Thymus (tissue), 11 donors: ENCODE results near the gene SUMO1. TPM values are rescaled to one million over a fixed set of nuclear protein-coding genes. Genes with fewer than 3 reads are reported as not detected.

Experiments used
- DNase-seq, 9 donors: peaks; one replicate each; pipeline ENCODE4 v3.0.0-alpha.2; 2013; ENCODE audit warnings: low spot score in 9 of 9, low read depth in 6 of 9, missing footprints in 1 of 9
- H3K27ac ChIP-seq, 2 donors: one replicate each; pipeline ENCODE4 v1.5.1; 2013; ENCODE audit warnings: control low read depth in 1 of 2, low read depth in 1 of 2, low read length in 1 of 2, mild to moderate bottlenecking in 1 of 2, moderate library complexity in 1 of 2
- H3K27me3 ChIP-seq, 2 donors: one replicate each; pipeline ENCODE4 v1.5.1; 2013; ENCODE audit warnings: low read length in 1 of 2; ENCODE audit not compliant: control insufficient read depth in 2 of 2, insufficient read depth in 1 of 2
- H3K36me3 ChIP-seq, 2 donors: one replicate each; pipeline ENCODE4 v1.5.1; 2013; ENCODE audit warnings: low read length in 1 of 2, mild to moderate bottlenecking in 1 of 2, moderate library complexity in 1 of 2; ENCODE audit not compliant: control insufficient read depth in 2 of 2, insufficient read depth in 2 of 2
- H3K4me1 ChIP-seq, 2 donors: one replicate each; pipeline ENCODE4 v1.5.1; 2013; ENCODE audit warnings: low read length in 2 of 2; ENCODE audit not compliant: control insufficient read depth in 2 of 2, insufficient read depth in 2 of 2
- H3K4me3 ChIP-seq, 2 donors: one replicate each; pipeline ENCODE4 v1.5.1; 2013; ENCODE audit warnings: low read length in 2 of 2, control low read depth in 1 of 2, mild to moderate bottlenecking in 1 of 2
- H3K9me3 ChIP-seq, 2 donors: one replicate each; pipeline ENCODE4 v1.5.1; 2013; ENCODE audit warnings: low read length in 1 of 2, mild to moderate bottlenecking in 1 of 2; ENCODE audit not compliant: control insufficient read depth in 2 of 2, insufficient read depth in 1 of 2
- WGBS: extraction: QIAGEN DNeasy Blood & Tissue Kit; methylation state at CpG from one replicate; pipeline ENCODE4 v1.1.7; 2013; 5-methylcytosine and 5-hydroxymethylcytosine counted together
- polyA plus RNA-seq: library from polyadenylated mRNA; stranded (reverse); fragments of 200-250 nt; gene quantifications from one replicate; pipeline ENCODE4 v1.2.3, GENCODE V29; 2013
- total RNA-seq: library from RNA; stranded (reverse); fragments of 120-200 nt; gene quantifications from one replicate; pipeline ENCODE4 v1.2.4, GENCODE V29; 2013
- donor health status: healthy.

SUMO1 gene
- total and polyA plus RNA-seq, 2 donors, result 144 to 177 TPM

DNA sequence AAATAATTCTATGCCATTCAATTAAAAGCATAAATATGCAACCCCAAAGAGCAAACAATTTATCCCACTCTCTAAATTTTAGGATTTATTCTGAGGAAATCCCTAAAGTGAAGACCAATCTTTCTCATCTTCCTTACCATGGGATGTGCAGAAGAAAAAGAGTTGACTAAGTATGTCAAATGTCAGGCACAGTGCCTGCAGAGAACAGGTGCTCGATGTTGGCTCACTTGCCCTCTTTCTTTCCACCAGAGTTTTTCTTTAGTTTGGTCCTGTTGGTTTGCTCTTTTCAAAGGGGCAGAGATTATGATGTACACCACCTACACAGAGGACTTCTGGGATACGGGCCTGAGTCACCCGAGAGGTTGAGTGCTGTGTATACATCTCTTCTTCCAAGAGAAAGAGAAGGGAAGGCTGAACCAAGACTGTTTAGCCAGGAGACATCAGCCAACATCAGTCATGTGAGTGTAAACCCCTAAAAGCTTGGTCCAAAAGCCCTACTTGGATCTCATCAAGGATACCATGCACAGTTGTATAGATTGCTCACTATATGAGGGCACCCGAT lies 51.7 kb downstream of the SUMO1 start:
- Histone ChIP-seq H3K27ac (no peak overlapping the region), H3K4me1 (no peaks in the 10 kb centered on the region), H3K36me3 (no peaks in the 10 kb centered on the region), H3K27me3 (no peaks in the 10 kb centered on the region), H3K9me3 (no peaks in the 10 kb centered on the region), H3K4me3 (no peak overlapping the region)
- WGBS, result 98% methylated on average over 4 of the region's 4 CpGs
- DNase-seq, result no peak

DNA sequence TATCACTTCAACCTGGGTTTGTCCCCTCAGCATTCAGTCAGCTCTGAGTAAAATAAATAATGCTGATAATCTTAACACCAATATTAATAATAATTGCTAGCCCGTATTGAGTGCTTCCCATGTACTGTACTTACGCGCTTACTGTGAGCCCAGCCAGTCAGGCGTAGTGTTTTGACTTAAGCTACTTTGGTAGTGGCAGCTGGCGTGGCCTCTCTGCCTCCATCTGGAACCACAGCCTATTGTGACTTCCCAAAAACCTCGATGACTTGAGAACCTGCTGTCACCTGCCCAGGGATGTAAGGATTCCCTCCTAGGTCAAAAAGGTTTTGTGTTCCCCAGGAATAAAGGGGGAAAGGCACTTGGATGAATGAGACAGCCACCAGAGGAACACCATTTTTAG lies 53.2 kb downstream of the SUMO1 start:
- no peaks in the 10 kb centered on the region for H3K9me3 ChIP-seq
- no peak overlapping the region for H3K27ac ChIP-seq
- 88% methylated on average over 6 of the region's 6 CpGs for WGBS

DNA sequence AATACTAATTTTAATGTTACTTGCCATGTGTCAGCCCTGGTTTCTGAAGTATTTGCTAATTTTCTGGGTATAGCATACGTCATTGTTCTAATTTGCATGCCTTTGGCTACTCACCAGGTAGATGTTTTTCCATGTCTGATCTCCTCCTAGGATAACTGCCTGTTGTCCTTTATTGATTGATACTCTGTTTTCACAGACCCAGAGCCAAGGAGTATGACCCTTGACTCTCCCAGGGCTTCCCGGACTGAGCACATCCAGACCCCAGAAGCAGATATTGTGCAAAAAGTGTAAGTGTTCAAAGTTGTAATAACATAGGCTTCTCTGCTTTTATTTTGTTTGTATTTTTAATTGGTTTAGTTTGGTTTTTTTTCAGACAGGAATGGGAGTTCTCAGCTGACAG lies 53.8 kb downstream of the SUMO1 start:
- Histone ChIP-seq H3K9me3 (no peaks in the 10 kb centered on the region), H3K4me3 (no peak overlapping the region), H3K27ac (no peak overlapping the region), H3K36me3 (no peaks in the 10 kb centered on the region), H3K27me3 (no peaks in the 10 kb centered on the region), H3K4me1 (no peaks in the 10 kb centered on the region)
- 98% methylated on average over 2 of the region's 2 CpGs for WGBS
- no peak for DNase-seq

More for the DNA sequence above, 53.2 kb downstream of the SUMO1 start:
- no peaks in the 10 kb centered on the region for H3K36me3 ChIP-seq
- no peaks in the 10 kb centered on the region for H3K27me3 ChIP-seq
- H3K4me1 ChIP-seq, result no peaks in the 10 kb centered on the region
- no peak overlapping the region for H3K4me3 ChIP-seq
- no peak for DNase-seq

DNA sequence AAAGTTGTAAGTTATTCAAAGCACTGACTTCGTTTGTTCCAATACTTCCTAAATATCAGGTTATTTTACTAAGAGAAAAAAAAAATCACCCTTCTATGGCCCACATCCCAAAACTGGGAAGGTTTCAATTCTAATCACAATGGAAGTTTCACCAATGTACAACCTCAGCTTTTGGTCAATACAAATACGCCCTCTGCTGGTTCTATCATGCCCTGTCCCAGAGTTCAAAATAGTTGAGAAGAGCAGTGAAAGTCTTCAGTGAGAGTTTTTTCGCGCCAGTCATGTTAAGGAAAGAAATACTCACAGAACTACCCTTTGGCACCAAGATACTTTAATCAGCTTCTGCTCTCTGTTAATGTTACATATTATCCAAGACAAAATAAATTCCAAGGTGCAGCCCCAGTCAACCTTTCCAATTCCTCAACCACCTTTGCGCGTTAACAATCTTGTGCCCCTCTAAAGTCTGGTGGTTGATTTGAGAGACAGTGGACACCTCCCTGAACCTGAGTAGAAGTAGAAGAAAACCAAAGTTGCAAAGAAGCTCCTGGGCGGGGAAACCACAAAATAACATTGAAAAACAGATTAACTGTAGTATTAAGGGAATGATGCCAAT lies 59.9 kb downstream of the SUMO1 start:
- Histone ChIP-seq H3K27ac (no peak overlapping the region), H3K4me3 (no peak overlapping the region), H3K9me3 (no peaks in the 10 kb centered on the region), H3K36me3 (no peaks in the 10 kb centered on the region), H3K27me3 (no peaks in the 10 kb centered on the region), H3K4me1 (no peaks in the 10 kb centered on the region)
- peak; percentile 8 to 75 (median 37) for DNase-seq
- 56% methylated on average over 7 of the region's 7 CpGs for WGBS

DNA sequence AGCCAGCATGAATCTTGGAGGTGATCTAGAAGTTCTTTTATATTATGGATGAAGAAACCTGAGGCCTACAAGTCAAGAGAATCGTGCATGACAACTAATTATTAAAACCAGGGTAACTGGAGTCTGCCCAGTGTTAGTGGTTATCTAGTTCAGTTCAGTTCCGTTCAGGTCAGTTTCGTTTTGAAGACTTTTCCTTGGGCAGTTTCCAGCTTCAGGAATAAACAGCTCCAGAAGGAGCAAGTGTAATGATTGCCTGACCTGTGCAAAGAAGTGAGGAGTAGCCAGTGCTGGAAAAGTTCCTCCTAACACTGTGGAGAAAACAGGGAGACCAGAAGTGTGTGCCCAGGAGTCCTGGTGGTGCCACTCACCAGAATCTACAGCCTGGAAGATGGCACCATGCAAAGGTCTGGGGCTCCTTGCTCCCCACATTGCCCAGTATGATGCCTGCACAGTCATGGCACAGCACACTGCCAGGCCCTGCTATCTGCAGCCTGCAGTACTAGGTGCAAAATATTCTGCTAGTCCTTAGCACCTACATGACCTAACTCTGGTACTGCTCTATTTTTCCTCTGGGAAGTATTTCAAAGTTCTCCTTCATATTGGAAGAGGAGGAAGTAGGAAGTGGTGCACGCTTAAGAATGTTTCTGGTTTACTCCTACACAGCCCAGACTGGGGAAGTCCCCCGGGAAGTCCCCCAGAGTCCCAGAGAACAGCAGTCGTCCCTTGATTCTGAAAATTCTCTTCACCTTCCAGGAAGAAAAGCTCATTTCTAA lies 65.8 kb downstream of the SUMO1 start:
- WGBS, result 87% methylated on average over 6 of the region's 6 CpGs
- Histone ChIP-seq H3K9me3 (peaks cover 0 to 7% of the 10 kb centered on the region in 2 donors), H3K27ac (no peak overlapping the region), H3K27me3 (peaks cover 0 to 22% of the 10 kb centered on the region in 2 donors), H3K4me1 (peaks cover 0 to 9% of the 10 kb centered on the region in 2 donors), H3K36me3 (no peaks in the 10 kb centered on the region), H3K4me3 (no peak overlapping the region)
- DNase-seq, result no peak

DNA sequence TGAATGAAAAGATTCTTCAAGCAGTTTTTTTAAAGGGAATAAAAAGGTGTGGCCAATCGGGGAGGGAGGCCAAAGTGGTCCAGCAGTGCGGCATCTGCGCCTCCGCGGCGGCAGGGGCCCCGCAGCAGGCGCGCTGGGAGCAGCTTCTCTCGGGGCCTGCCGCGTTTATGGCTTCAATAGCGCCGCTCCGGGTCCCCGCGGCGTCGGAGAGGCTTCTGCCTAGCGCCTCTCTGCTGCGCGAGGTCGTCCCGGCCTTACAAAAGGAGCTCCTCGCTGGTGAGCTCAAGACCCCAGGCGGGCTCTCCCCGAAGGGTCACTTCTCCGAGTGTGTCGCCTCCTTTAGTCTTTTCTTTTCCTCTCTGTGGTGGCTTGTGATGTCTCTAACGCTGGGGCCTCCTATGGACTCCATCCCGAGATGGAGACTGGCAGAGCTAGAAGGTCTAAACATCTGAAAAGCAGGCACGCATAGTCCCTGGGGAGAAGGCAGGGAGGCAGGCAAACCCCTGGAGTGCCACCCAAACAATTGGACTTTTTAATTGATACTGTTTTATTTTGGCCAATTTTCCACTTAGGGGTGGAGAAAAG lies 67.1 kb downstream of the SUMO1 start:
- Histone ChIP-seq H3K27ac (no peak overlapping the region), H3K9me3 (peaks cover 0 to 7% of the 10 kb centered on the region in 2 donors), H3K27me3 (peaks cover 0 to 22% of the 10 kb centered on the region in 2 donors), H3K4me3 (no peak overlapping the region), H3K4me1 (peaks cover 0 to 9% of the 10 kb centered on the region in 2 donors), H3K36me3 (no peaks in the 10 kb centered on the region)
- 11% methylated on average over 32 of the region's 32 CpGs for WGBS
- peak in 3 of 9 donors; percentile 4 to 35 (median 21) for DNase-seq

DNA sequence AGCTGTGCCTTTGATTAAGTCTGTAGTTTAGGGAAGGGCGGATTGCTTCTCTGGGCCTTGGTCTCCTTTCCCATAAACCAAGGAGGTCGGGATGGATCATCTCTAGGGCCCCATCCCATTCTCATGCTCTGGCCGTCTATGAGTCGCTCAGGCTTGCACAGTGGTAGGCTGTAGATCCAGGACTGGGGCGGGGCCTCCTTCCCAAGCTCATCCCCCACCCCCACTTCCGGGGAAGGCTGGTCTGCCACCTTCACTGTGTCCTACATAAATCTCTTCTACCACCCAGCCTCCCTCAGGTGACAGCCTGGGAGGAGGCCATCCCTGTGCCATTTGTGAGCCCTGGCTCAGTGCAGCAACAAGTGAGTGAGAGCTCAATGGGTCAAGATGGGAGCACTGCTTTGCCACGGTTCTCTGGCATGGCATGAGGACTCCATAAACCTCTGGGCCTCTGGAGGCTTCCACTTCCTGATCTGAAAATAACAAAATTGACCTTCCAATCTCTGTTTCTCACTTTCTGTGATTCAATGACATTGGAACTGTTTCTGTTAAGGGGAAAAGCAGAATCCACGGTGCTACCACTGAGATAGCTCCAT lies 68.5 kb downstream of the SUMO1 start:
- H3K4me1 ChIP-seq, result peaks cover 0 to 9% of the 10 kb centered on the region in 2 donors
- DNase-seq, result no peak
- no peaks in the 10 kb centered on the region for H3K36me3 ChIP-seq
- H3K9me3 ChIP-seq, result peaks cover 0 to 7% of the 10 kb centered on the region in 2 donors
- WGBS, result 97% methylated on average over 8 of the region's 8 CpGs
- H3K4me3 ChIP-seq, result no peak overlapping the region
- no peak overlapping the region for H3K27ac ChIP-seq
- peaks cover 0 to 22% of the 10 kb centered on the region in 2 donors for H3K27me3 ChIP-seq

DNA sequence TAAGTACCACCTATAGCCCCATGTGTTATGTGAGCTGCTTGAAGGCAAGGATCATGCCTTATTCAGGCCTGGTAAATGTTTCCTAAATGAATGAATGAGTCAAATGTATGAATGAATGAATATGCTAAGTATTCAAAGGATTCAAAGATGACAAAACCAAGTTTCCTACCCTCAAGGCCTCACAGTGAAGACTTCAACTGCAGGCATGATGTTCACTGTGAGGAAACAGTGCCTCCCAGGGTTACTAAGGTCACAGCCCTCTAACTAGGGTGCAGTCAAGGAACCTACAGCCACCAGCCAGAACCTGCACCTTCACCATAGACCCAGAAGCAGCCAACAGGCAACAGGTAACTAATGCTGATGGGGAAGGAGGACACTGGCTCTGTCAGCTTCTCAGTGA lies 69.3 kb downstream of the SUMO1 start:
- DNase-seq, result no peak
- H3K27me3 ChIP-seq, result peaks cover 0 to 22% of the 10 kb centered on the region in 2 donors
- H3K27ac ChIP-seq, result no peak overlapping the region
- peaks cover 0 to 9% of the 10 kb centered on the region in 2 donors for H3K4me1 ChIP-seq
- no peaks in the 10 kb centered on the region for H3K36me3 ChIP-seq
- H3K9me3 ChIP-seq, result peaks cover 0 to 7% of the 10 kb centered on the region in 2 donors
- H3K4me3 ChIP-seq, result no peak overlapping the region

DNA sequence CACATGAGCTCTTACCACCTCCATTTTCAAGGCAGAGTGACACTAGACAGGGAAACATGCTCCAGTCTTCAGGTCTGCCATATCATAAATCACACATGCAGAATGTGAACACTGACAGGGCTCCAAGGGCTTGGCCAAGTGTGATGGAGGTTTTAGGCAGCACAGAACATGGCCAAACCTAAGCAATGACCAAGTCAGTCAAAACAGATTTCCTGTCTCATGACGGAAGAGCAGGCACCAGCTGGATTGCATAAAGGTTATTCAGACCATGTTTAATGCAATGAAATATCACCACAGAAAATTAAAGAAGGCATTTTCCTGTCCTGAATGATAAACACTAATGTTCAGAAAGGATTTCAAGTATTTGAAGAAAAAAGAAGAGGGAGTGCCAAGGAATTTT lies 72.5 kb downstream of the SUMO1 start:
- WGBS, result 85% methylated on average over 1 of the region's 1 CpG
- Histone ChIP-seq H3K27me3 (peaks cover 0 to 10% of the 10 kb centered on the region in 2 donors), H3K4me3 (no peak overlapping the region), H3K9me3 (no peaks in the 10 kb centered on the region), H3K4me1 (no peaks in the 10 kb centered on the region), H3K27ac (no peak overlapping the region), H3K36me3 (no peaks in the 10 kb centered on the region)
- DNase-seq, result no peak
